Measurements from ENCODE around the gene GNE. TPM values are rescaled to one million over a fixed set of nuclear protein-coding genes. Genes with fewer than 3 reads are reported as not detected.

Gene GNE
- total RNA-seq, 4 donors from 2014 or later: 9.6 to 20.0 (median 14.9) TPM

GRCh38 chr9:36222449-36222848 lies 35.8 kb downstream of the GNE start:
- WGBS: 93% methylated on average over 1 of the region's 1 CpG
- Histone ChIP-seq H3K36me3 (peaks cover 91% of the 10 kb centered on the region), H3K4me3 (no peak overlapping the region), H3K27ac (no peak overlapping the region), H3K9me3 (no peaks in the 10 kb centered on the region), H3K27me3 (no peaks in the 10 kb centered on the region), H3K4me1 (peaks cover 3% of the 10 kb centered on the region)
- no peak for DNase-seq (ENCODE audit: low spot score in 2 of 2)
- TF ChIP-seq EP300 (IDR thresholded peaks at IDR 0.05): no peak
- no peak for TF ChIP-seq CTCF (IDR thresholded peaks at IDR 0.05)
- no peak for TF ChIP-seq POLR2AphosphoS5 (IDR thresholded peaks at IDR 0.05)
- TF ChIP-seq POLR2A (IDR thresholded peaks at IDR 0.05): no peak

- no peak for DNase-seq (ENCODE audit: low spot score in 2 of 2)
- WGBS: 96% methylated on average over 3 of the region's 3 CpGs
Observed at GRCh38 chr9:36221667-36222066, 36.6 kb downstream of the GNE start.

GRCh38 chr9:36218411-36218901 lies 39.8 kb downstream of the GNE start:
- Histone ChIP-seq H3K36me3 (peaks cover 72% of the 10 kb centered on the region), H3K4me1 (peaks cover 7% of the 10 kb centered on the region), H3K27me3 (no peaks in the 10 kb centered on the region), H3K9me3 (no peaks in the 10 kb centered on the region), H3K27ac (no peak overlapping the region), H3K4me3 (no peak overlapping the region)
- TF ChIP-seq CTCF (IDR thresholded peaks at IDR 0.05) (no peak), POLR2A (IDR thresholded peaks at IDR 0.05) (no peak), EP300 (IDR thresholded peaks at IDR 0.05) (no peak), POLR2AphosphoS5 (IDR thresholded peaks at IDR 0.05) (no peak)
- 64% methylated on average over 7 of the region's 7 CpGs for WGBS
- no peak for DNase-seq (ENCODE audit: low spot score in 2 of 2)

More at GRCh38 chr9:36221667-36222066, 36.6 kb downstream of the GNE start:
- Histone ChIP-seq H3K4me3 (no peak overlapping the region), H3K4me1 (peaks cover 3% of the 10 kb centered on the region), H3K36me3 (peaks cover 91% of the 10 kb centered on the region), H3K9me3 (no peaks in the 10 kb centered on the region), H3K27me3 (no peaks in the 10 kb centered on the region), H3K27ac (no peak overlapping the region)
- TF ChIP-seq POLR2A (IDR thresholded peaks at IDR 0.05) (no peak), EP300 (IDR thresholded peaks at IDR 0.05) (no peak), POLR2AphosphoS5 (IDR thresholded peaks at IDR 0.05) (no peak), CTCF (IDR thresholded peaks at IDR 0.05) (no peak)

DNA sequence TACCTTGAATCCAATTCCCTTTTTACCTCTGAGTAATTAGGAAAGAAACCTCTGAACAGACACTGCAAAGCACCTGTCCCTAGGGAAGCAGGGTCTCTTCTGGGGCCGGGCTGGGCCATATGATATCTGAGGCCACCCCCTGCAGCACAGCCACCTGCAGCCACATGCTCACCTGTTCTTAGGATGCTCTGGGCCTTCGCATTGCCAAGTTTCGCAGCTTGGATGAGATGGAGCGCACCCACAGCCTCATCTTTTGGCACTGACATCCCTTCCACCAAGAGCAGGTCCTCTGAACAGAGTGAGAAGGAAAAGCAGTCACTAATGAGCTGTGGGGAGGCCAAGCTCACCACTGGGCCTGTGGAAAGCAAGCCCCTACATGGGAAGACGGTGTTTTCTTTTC lies 40.2 kb downstream of the GNE start:
- TF ChIP-seq POLR2A (IDR thresholded peaks at IDR 0.05) (no peak), CTCF (IDR thresholded peaks at IDR 0.05) (no peak), POLR2AphosphoS5 (IDR thresholded peaks at IDR 0.05) (no peak), EP300 (IDR thresholded peaks at IDR 0.05) (no peak)
- Histone ChIP-seq H3K36me3 (peaks cover 72% of the 10 kb centered on the region), H3K27me3 (no peaks in the 10 kb centered on the region), H3K27ac (no peak overlapping the region), H3K4me3 (no peak overlapping the region), H3K9me3 (no peaks in the 10 kb centered on the region), H3K4me1 (peaks cover 11% of the 10 kb centered on the region)
- 92% methylated on average over 5 of the region's 5 CpGs for WGBS
- no peak for DNase-seq (ENCODE audit: low spot score in 2 of 2)

GRCh38 chr9:36217256-36217968 lies 40.8 kb downstream of the GNE start:
- H3K27ac ChIP-seq: no peak overlapping the region
- no peak overlapping the region for H3K4me3 ChIP-seq
- DNase-seq (ENCODE audit: low spot score in 2 of 2): no peak
- WGBS: 59% methylated on average over 13 of the region's 13 CpGs
- H3K4me1 ChIP-seq: peaks cover 12% of the 10 kb centered on the region
- H3K9me3 ChIP-seq: no peaks in the 10 kb centered on the region
- peaks cover 72% of the 10 kb centered on the region for H3K36me3 ChIP-seq
- no peaks in the 10 kb centered on the region for H3K27me3 ChIP-seq
- no peak for TF ChIP-seq POLR2AphosphoS5 (IDR thresholded peaks at IDR 0.05)
- TF ChIP-seq CTCF (IDR thresholded peaks at IDR 0.05): no peak
- no peak for TF ChIP-seq POLR2A (IDR thresholded peaks at IDR 0.05)
- TF ChIP-seq EP300 (IDR thresholded peaks at IDR 0.05): no peak

All from suprapubic skin (tissue), 4 donors.